IMR-90 (cell line): ENCODE results near the gene NIPBL.

Source experiments
- CHD1 ChIP-seq: IDR thresholded peaks from 2 replicates; pipeline ENCODE4 v1.6.1; 2012; ENCODE audit warnings: low read depth, low read length, improper control_type of control experiment
- POLR2A ChIP-seq: IDR thresholded peaks from 2 replicates; pipeline ENCODE4 v1.6.1; 2012; ENCODE audit warnings: mild to moderate bottlenecking, low read depth, low read length
- TF ChIP-seq, protein P1 (sequence below): conservative IDR thresholded peaks from 2 replicates; pipeline ENCODE4 v1.5.1; 2012; ENCODE audit warnings: mild to moderate bottlenecking, low read depth, low read length, improper control_type of control experiment

DNA sequence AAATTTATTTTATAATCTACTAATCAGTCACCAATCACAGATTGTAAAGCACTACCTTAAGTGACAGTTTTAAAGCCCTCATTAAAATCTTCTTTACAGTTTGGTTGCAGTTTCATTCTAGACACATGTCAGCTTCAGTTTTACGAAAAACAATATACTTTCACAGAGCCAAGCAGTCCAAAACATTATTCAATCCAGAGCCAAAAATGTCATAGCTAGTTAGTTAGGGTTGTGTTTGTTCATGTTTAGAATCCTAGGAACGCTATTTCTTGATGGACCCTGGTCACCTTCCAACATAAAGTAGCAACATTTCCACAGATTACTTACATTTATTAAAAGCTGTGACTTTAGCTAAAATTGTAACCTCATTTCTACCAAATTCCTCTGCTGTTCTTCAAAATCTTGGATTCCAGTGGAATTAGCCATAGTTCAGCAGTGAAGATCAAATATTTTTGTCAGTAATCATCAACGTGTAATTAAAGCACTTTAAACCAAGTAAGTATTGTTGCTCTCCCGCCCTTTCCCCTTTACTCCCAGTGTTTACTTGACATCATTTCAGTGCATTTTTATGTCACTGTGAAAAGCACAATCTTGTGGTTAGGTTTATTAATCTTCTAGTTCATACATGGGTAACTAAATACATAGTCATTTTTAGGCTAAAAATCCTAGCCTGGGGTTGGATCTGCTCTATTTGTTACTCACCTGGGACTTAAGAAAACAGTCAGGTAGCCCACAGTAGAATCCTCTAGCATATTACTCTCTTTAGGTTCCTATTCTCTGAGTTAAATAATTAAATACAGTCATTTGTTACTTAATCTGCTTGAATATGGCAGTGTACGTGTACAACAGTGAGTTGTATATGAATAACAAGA is 74.3 kb downstream of the NIPBL start:
- TF ChIP-seq, protein P1, sequence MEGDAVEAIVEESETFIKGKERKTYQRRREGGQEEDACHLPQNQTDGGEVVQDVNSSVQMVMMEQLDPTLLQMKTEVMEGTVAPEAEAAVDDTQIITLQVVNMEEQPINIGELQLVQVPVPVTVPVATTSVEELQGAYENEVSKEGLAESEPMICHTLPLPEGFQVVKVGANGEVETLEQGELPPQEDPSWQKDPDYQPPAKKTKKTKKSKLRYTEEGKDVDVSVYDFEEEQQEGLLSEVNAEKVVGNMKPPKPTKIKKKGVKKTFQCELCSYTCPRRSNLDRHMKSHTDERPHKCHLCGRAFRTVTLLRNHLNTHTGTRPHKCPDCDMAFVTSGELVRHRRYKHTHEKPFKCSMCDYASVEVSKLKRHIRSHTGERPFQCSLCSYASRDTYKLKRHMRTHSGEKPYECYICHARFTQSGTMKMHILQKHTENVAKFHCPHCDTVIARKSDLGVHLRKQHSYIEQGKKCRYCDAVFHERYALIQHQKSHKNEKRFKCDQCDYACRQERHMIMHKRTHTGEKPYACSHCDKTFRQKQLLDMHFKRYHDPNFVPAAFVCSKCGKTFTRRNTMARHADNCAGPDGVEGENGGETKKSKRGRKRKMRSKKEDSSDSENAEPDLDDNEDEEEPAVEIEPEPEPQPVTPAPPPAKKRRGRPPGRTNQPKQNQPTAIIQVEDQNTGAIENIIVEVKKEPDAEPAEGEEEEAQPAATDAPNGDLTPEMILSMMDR: no peak
- no peak for TF ChIP-seq POLR2A
- TF ChIP-seq CHD1: no peak
